SK-N-SH treated with all-trans-retinoic acid at 6 μM for 48 hours (cell line): ENCODE results near the gene HSFX2.

ENCODE experiments used
- ATAC-seq: fragments of 200-7000 bp; cut with Tn5 transposase; 3 replicates; pipeline ENCODE4 v1.9.1; 2020; ENCODE audit warnings: mild to moderate bottlenecking, moderate library complexity
- ARNTL ChIP-seq: fragments of 450-650 bp; formaldehyde crosslinking; IDR thresholded peaks from 2 replicates; pipeline ENCODE4 v1.5.0; 2020; ENCODE audit warnings: low read depth, mild to moderate bottlenecking, moderate library complexity, borderline replicate concordance
- BACH2 ChIP-seq: fragments of 250-450 bp; sonication (Bioruptor Pico); IDR thresholded peaks from 2 replicates; pipeline ENCODE4 v1.9.0; 2021; ENCODE audit warnings: mild to moderate bottlenecking, borderline replicate concordance
- CSDC2 ChIP-seq: fragments of 250-450 bp; sonication (Bioruptor Pico); IDR thresholded peaks from 2 replicates; pipeline ENCODE4 v1.5.0; 2020; ENCODE audit warnings: mild to moderate bottlenecking, moderate library complexity
- CSRNP3 ChIP-seq: fragments of 250-450 bp; sonication (Bioruptor Pico); IDR thresholded peaks from 2 replicates; pipeline ENCODE4 v1.5.1; 2021; ENCODE audit warnings: mild to moderate bottlenecking, moderate library complexity
- ESRRG ChIP-seq: fragments of 250-450 bp; sonication (Bioruptor Pico); IDR thresholded peaks from 2 replicates; pipeline ENCODE4 v1.6.1; 2021; ENCODE audit warnings: mild to moderate bottlenecking
- GLIS3 ChIP-seq: fragments of 250-450 bp; sonication (Bioruptor Pico); IDR thresholded peaks from 2 replicates; pipeline ENCODE4 v1.5.0; 2020; ENCODE audit warnings: mild to moderate bottlenecking, moderate library complexity
- ISL1 ChIP-seq: fragments of 250-450 bp; sonication (Bioruptor Pico); IDR thresholded peaks from 2 replicates; pipeline ENCODE4 v2.1.2; 2022; ENCODE audit warnings: mild to moderate bottlenecking, moderate library complexity
- OSR1 ChIP-seq: fragments of 250-450 bp; sonication (Bioruptor Pico); IDR thresholded peaks from 2 replicates; pipeline ENCODE4 v1.8.0; 2022; ENCODE audit warnings: moderate library complexity, mild to moderate bottlenecking, inconsistent platforms
- PPARA ChIP-seq: fragments of 250-450 bp; sonication (Bioruptor Pico); IDR thresholded peaks from 2 replicates; pipeline ENCODE4 v1.5.0; 2020; ENCODE audit warnings: mild to moderate bottlenecking, borderline replicate concordance
- RARB ChIP-seq: fragments of 250-450 bp; sonication (Bioruptor Pico); IDR thresholded peaks from 2 replicates; pipeline ENCODE4 v1.8.0; 2021; ENCODE audit warnings: mild to moderate bottlenecking, moderate library complexity
- SNAI2 ChIP-seq: fragments of 250-450 bp; sonication (Bioruptor Pico); IDR thresholded peaks from 2 replicates; pipeline ENCODE4 v1.5.0; 2020; ENCODE audit warnings: mild to moderate bottlenecking, moderate library complexity
- TCF4 ChIP-seq: fragments of 250-450 bp; sonication (Bioruptor Pico); IDR thresholded peaks from 2 replicates; pipeline ENCODE4 v1.8.0; 2021; ENCODE audit warnings: mild to moderate bottlenecking, moderate library complexity, borderline replicate concordance
- TOX ChIP-seq: fragments of 250-450 bp; sonication (Bioruptor Pico); IDR thresholded peaks from 2 replicates; pipeline ENCODE4 v1.8.0; 2021; ENCODE audit warnings: mild to moderate bottlenecking, moderate library complexity, borderline replicate concordance
- ZC3H10 ChIP-seq: fragments of 250-450 bp; sonication (Bioruptor Pico); IDR thresholded peaks from 2 replicates; pipeline ENCODE4 v1.5.1; 2021; ENCODE audit warnings: mild to moderate bottlenecking, moderate library complexity
- ZFP3 ChIP-seq: fragments of 250-450 bp; sonication (Bioruptor Pico); IDR thresholded peaks from 2 replicates; pipeline ENCODE4 v1.5.0; 2020; ENCODE audit warnings: mild to moderate bottlenecking, moderate library complexity
- ZFP30 ChIP-seq: fragments of 450-650 bp; formaldehyde crosslinking; IDR thresholded peaks from 2 replicates; pipeline ENCODE4 v1.5.0; 2022; ENCODE audit warnings: mild to moderate bottlenecking, moderate library complexity
- ZNF565 ChIP-seq: fragments of 450-650 bp; formaldehyde crosslinking; conservative IDR thresholded peaks from 2 replicates; pipeline ENCODE4 v1.5.0; 2020; ENCODE audit warnings: low read depth, mild to moderate bottlenecking, moderate library complexity
- ZNF70 ChIP-seq: fragments of 450-650 bp; formaldehyde crosslinking; IDR thresholded peaks from 2 replicates; pipeline ENCODE4 v1.5.0; 2020; ENCODE audit warnings: mild to moderate bottlenecking, moderate library complexity
- ZNF8 ChIP-seq: fragments of 450-650 bp; formaldehyde crosslinking; IDR thresholded peaks from 2 replicates; pipeline ENCODE4 v1.5.0; 2020; ENCODE audit warnings: mild to moderate bottlenecking, moderate library complexity
- TF ChIP-seq, protein P1 (sequence below): fragments of 250-450 bp; sonication (Bioruptor Pico); IDR thresholded peaks from 2 replicates; pipeline ENCODE4 v1.8.0; 2020; ENCODE audit warnings: mild to moderate bottlenecking, moderate library complexity, borderline replicate concordance
- TF ChIP-seq, protein P2 (sequence below): fragments of 250-450 bp; sonication (Bioruptor Pico); IDR thresholded peaks from 2 replicates; pipeline ENCODE4 v1.5.1; 2020; ENCODE audit warnings: low read depth, mild to moderate bottlenecking, moderate library complexity
- TF ChIP-seq, protein P3 (sequence below): fragments of 250-450 bp; sonication (Bioruptor Pico); IDR thresholded peaks from 2 replicates; pipeline ENCODE4 v1.5.0; 2020; ENCODE audit warnings: mild to moderate bottlenecking, moderate library complexity

The HSFX2 gene

DNA sequence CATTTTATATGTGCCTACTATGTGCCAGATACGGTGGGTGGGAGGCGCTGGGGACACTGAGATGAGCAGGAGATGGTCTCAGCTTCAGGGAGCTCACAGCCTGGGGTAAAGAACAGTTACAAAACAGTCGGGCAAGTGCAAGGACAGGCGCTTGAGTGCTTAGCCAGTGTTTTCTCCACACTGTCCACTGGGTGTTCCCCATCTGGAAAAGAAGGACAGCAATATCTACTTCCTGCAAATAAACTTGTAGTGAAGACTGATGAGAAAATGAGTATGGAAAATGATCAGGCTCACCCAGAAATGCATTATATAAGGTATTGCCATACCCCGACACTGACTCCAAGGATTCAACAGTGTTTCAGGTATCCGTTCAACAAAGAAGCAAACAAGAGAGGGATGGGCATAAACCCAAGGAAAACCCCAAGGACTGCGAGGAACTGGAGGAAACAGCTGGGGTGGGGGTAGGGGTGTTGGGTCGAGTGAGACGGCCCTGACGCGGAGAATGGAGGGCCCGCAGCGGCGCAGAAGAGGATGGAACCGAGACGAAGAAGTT, 35.6 kb upstream of the HSFX2 start:
- TF ChIP-seq ARNTL (CRISPR knock-in tag) (no peak), CSRNP3 (CRISPR knock-in tag) (no peak), ZC3H10 (CRISPR knock-in tag) (no peak), CSDC2 (no peak), TOX (CRISPR knock-in tag) (no peak), ZNF8 (CRISPR knock-in tag) (no peak)

DNA sequence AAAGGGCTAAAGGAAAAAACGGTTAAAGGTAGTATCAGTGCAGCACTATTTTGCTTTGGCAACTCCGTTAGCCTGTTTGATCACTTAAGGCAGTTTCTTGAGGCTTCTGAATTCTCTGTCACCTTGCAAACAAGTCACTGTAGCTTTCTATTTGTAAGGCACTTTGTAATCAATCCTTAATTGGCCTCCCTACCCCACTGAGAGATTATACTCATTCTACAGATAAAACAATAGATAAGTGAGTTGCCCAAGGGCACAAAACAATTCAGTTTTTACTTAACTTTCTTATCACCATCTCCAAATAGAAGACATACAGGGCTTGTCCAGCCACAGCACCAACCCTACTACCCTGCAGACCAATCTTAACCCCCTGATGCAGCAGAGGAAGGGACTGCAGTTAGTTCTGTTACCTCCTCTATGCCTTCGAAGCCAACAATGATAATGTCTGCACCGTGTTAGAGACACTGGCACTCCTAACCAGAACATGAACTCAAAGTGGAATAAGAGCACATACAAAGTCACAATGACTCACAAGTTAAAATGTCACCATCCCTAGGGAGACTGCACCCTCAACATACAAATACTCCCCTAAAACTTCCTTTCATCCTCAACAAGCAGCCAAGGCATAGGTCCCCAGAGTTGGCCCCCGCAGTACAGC, 34.7 kb upstream of the HSFX2 start:
- no peak for ATAC-seq

More for the DNA sequence above, 35.6 kb upstream of the HSFX2 start:
- ATAC-seq: peak; percentile 91

DNA sequence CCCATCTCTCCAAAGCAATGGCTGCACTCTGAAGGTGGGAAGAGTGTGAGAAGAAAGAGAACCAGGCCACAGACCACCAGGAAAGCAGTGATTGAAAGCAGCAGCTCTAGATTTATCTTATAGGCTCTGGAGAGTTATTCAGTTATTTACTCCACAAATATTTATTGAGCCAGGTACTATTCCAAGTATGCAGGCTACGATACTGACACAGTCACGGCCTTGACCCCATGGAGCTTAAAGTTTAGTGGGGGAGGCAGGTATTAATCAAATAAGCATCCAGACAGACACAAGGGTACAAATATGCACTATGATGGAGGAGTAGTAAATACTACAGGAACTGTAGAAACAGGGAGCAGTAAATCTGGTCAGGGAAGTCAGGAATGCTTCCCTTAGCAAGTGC, 33.7 kb upstream of the HSFX2 start:
- no peak for ATAC-seq
- TF ChIP-seq SNAI2 (CRISPR knock-in tag) (no peak), ZFP3 (no peak), ESRRG (no peak), ZNF70 (CRISPR knock-in tag) (no peak), GLIS3 (CRISPR knock-in tag) (no peak), CSRNP3 (CRISPR knock-in tag) (no peak), ARNTL (CRISPR knock-in tag) (no peak), CSDC2 (no peak), TCF4 (CRISPR knock-in tag) (no peak), ZC3H10 (CRISPR knock-in tag) (no peak), ZFP30 (no peak)
- TF ChIP-seq, protein P1, sequence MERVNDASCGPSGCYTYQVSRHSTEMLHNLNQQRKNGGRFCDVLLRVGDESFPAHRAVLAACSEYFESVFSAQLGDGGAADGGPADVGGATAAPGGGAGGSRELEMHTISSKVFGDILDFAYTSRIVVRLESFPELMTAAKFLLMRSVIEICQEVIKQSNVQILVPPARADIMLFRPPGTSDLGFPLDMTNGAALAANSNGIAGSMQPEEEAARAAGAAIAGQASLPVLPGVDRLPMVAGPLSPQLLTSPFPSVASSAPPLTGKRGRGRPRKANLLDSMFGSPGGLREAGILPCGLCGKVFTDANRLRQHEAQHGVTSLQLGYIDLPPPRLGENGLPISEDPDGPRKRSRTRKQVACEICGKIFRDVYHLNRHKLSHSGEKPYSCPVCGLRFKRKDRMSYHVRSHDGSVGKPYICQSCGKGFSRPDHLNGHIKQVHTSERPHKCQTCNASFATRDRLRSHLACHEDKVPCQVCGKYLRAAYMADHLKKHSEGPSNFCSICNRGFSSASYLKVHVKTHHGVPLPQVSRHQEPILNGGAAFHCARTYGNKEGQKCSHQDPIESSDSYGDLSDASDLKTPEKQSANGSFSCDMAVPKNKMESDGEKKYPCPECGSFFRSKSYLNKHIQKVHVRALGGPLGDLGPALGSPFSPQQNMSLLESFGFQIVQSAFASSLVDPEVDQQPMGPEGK (CRISPR knock-in tag): no peak
- TF ChIP-seq, protein P2, sequence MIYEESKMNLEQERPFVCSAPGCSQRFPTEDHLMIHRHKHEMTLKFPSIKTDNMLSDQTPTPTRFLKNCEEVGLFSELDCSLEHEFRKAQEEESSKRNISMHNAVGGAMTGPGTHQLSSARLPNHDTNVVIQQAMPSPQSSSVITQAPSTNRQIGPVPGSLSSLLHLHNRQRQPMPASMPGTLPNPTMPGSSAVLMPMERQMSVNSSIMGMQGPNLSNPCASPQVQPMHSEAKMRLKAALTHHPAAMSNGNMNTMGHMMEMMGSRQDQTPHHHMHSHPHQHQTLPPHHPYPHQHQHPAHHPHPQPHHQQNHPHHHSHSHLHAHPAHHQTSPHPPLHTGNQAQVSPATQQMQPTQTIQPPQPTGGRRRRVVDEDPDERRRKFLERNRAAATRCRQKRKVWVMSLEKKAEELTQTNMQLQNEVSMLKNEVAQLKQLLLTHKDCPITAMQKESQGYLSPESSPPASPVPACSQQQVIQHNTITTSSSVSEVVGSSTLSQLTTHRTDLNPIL (CRISPR knock-in tag): no peak
- TF ChIP-seq, protein P3, sequence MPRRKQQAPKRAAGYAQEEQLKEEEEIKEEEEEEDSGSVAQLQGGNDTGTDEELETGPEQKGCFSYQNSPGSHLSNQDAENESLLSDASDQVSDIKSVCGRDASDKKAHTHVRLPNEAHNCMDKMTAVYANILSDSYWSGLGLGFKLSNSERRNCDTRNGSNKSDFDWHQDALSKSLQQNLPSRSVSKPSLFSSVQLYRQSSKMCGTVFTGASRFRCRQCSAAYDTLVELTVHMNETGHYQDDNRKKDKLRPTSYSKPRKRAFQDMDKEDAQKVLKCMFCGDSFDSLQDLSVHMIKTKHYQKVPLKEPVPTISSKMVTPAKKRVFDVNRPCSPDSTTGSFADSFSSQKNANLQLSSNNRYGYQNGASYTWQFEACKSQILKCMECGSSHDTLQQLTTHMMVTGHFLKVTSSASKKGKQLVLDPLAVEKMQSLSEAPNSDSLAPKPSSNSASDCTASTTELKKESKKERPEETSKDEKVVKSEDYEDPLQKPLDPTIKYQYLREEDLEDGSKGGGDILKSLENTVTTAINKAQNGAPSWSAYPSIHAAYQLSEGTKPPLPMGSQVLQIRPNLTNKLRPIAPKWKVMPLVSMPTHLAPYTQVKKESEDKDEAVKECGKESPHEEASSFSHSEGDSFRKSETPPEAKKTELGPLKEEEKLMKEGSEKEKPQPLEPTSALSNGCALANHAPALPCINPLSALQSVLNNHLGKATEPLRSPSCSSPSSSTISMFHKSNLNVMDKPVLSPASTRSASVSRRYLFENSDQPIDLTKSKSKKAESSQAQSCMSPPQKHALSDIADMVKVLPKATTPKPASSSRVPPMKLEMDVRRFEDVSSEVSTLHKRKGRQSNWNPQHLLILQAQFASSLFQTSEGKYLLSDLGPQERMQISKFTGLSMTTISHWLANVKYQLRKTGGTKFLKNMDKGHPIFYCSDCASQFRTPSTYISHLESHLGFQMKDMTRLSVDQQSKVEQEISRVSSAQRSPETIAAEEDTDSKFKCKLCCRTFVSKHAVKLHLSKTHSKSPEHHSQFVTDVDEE: no peak

More for the DNA sequence above, 34.7 kb upstream of the HSFX2 start:
- TF ChIP-seq ZNF70 (CRISPR knock-in tag): no peak
- TF ChIP-seq RARB (CRISPR knock-in tag): no peak
- TF ChIP-seq OSR1: no peak
- TF ChIP-seq PPARA (CRISPR knock-in tag): no peak
- no peak for TF ChIP-seq ZNF565 (CRISPR knock-in tag)
- TF ChIP-seq, protein P3: no peak
- no peak for TF ChIP-seq CSRNP3 (CRISPR knock-in tag)
- TF ChIP-seq ESRRG: no peak
- no peak for TF ChIP-seq ISL1 (CRISPR knock-in tag)
- no peak for TF ChIP-seq BACH2 (CRISPR knock-in tag)
- no peak for TF ChIP-seq GLIS3 (CRISPR knock-in tag)
- TF ChIP-seq CSDC2: no peak
